Measurements from ENCODE around the gene ADCY3. TPM values are rescaled to one million over a fixed set of nuclear protein-coding genes. Genes with fewer than 3 reads are reported as not detected.

ADCY3 gene
- total RNA-seq, 1 experiment from 2014 or later: 39.5 TPM

- no peak overlapping the region for H4K8ac ChIP-seq (replicated peaks; ENCODE audit: insufficient read length, low read depth, low read length)
- no peak overlapping the region for H3K27ac ChIP-seq (ENCODE audit: insufficient read length, low read depth, low read length)
- H2BK120ac ChIP-seq (ENCODE audit: low read depth, low read length, poor library complexity, severe bottlenecking): no peak overlapping the region
- H3K14ac ChIP-seq (ENCODE audit: insufficient read depth, low read length): no peak overlapping the region
- no peak for DNase-seq
- H2AFZ ChIP-seq (ENCODE audit: low read length): no peak overlapping the region
- H3K23ac ChIP-seq (ENCODE audit: insufficient read length, low read depth, low read length): no peak overlapping the region
- no peaks in the 10 kb centered on the region for H3K36me3 Mint-ChIP-seq (ENCODE audit: insufficient read depth in 1 of 3, low read depth in 3 of 3)
- no peaks in the 10 kb centered on the region for H3K79me2 ChIP-seq (ENCODE audit: insufficient read depth, low read length)
- no peak overlapping the region for H4K5ac ChIP-seq (ENCODE audit: insufficient read length, low read depth, low read length)
- no peaks in the 10 kb centered on the region for H3K9me3 Mint-ChIP-seq
- WGBS (ENCODE audit: extremely low coverage, insufficient read length, low lambda C conversion rate): no CpG with 5 or more reads among the region's 3 CpGs
- H3K27ac Mint-ChIP-seq: no peak overlapping the region
- H2BK15ac ChIP-seq (ENCODE audit: low read depth, low read length): no peak overlapping the region
- H3K4ac ChIP-seq (ENCODE audit: low read depth, low read length): no peak overlapping the region
- H4K20me1 ChIP-seq (ENCODE audit: control insufficient read depth, insufficient read depth, insufficient read length): no peaks in the 10 kb centered on the region
- no peaks in the 10 kb centered on the region for H3K79me1 ChIP-seq (ENCODE audit: insufficient read depth, low read depth, low read length, poor library complexity, severe bottlenecking)
- no peak overlapping the region for H3K9ac ChIP-seq (ENCODE audit: extremely low read depth, insufficient read length, low read length)
- H3K27me3 Mint-ChIP-seq (ENCODE audit: low read depth): no peaks in the 10 kb centered on the region; the same call in none of the 2 replicates
- H3K4me1 Mint-ChIP-seq: peaks cover 32 to 33% of the 10 kb centered on the region in 2 experiments
- H2BK20ac ChIP-seq (ENCODE audit: low read depth, low read length, poor library complexity, severe bottlenecking): no peak overlapping the region
- H3K9me3 ChIP-seq (ENCODE audit: control insufficient read depth, low read depth, low read length): no peaks in the 10 kb centered on the region
- no peaks in the 10 kb centered on the region; the same call in 1 of the 2 replicates for H3K4me1 ChIP-seq (ENCODE audit: insufficient read depth, low read length)
- no peak overlapping the region for H2AK5ac ChIP-seq (ENCODE audit: insufficient read length, low read length)
- H3T11ph ChIP-seq (ENCODE audit: low read length): no peak overlapping the region
- H2BK12ac ChIP-seq (ENCODE audit: insufficient read length, low read depth, low read length): no peak overlapping the region
- no peak overlapping the region for H4K91ac ChIP-seq (ENCODE audit: insufficient read length, low read depth, low read length)
- no peak overlapping the region for H2BK5ac ChIP-seq (ENCODE audit: insufficient read length, low read length)
- no peak overlapping the region for H3K4me3 Mint-ChIP-seq
- TF ChIP-seq CTCF (conservative IDR thresholded peaks at IDR 0.05): peak; percentile 36; the same call in 2 of the 3 replicates
- no peaks in the 10 kb centered on the region for H3K27me3 ChIP-seq (ENCODE audit: insufficient read depth, low read length)
- H3K4me2 ChIP-seq (ENCODE audit: insufficient read depth, insufficient read length, low read length): no peak overlapping the region
- H3K56ac ChIP-seq (ENCODE audit: insufficient read length, low read depth, low read length): no peak overlapping the region
- no peaks in the 10 kb centered on the region for H3K23me2 ChIP-seq (ENCODE audit: insufficient read length, low read depth, low read length, poor library complexity, severe bottlenecking)
- H3K18ac ChIP-seq (ENCODE audit: insufficient read length, low read depth, low read length): no peak overlapping the region
These were observed 9.2 kb upstream of the ADCY3 start for GRCh38 chr2:24929230-24929629.

All from H9 (cell line).